CD14-positive monocyte (primary cell): ENCODE measurements around the gene VWA7. TPM values are rescaled to one million over a fixed set of nuclear protein-coding genes. Genes with fewer than 3 reads are reported as not detected.
A peak's percentile ranks its signal among the peaks of the same experiment; 100 is the strongest.

Experiments used
- DNase-seq, 3 donors: peaks; one replicate each; pipeline ENCODE4 v3.0.0-alpha.2; 2011 to 2022
- H2AFZ ChIP-seq: 2 replicates; pipeline ENCODE4 v1.6.0; 2012; ENCODE audit warnings: mild to moderate bottlenecking, low read depth, low read length, inconsistent platforms; ENCODE audit not compliant: insufficient read depth, poor library complexity, severe bottlenecking
- H3K27ac ChIP-seq, 2 donors: 1 replicate in 1 of 2; 2 replicates in 1 of 2; pipeline ENCODE4 v1.5.1; 2012 to 2013; ENCODE audit warnings: low read length in 2 of 2, control low read depth in 1 of 2, inconsistent platforms in 1 of 2, low read depth in 1 of 2, mild to moderate bottlenecking in 1 of 2
- H3K27me3 ChIP-seq, 2 donors: one replicate each; pipeline versions ENCODE4 v1.6.0 to v1.6.1; 2011 to 2013; ENCODE audit warnings: low read length in 2 of 2; ENCODE audit not compliant: control insufficient read depth in 2 of 2, insufficient read depth in 2 of 2
- H3K36me3 ChIP-seq, 2 donors: replicated peaks in 1 of 2; 1 replicate in 1 of 2; 2 replicates in 1 of 2; pipeline versions ENCODE4 v1.5.1 to v1.6.1; 2012 to 2013; ENCODE audit warnings: low read length in 2 of 2, control low read depth in 1 of 2, inconsistent platforms in 1 of 2, mild to moderate bottlenecking in 1 of 2; ENCODE audit not compliant: insufficient read depth in 2 of 2, control insufficient read depth in 1 of 2
- H3K4me1 ChIP-seq, 2 donors: 1 replicate in 1 of 2; 2 replicates in 1 of 2; pipeline versions ENCODE4 v1.5.1 to v1.6.1; 2012 to 2013; ENCODE audit warnings: low read length in 2 of 2, control low read depth in 1 of 2, inconsistent platforms in 1 of 2, mild to moderate bottlenecking in 1 of 2, moderate library complexity in 1 of 2; ENCODE audit not compliant: insufficient read depth in 2 of 2, control insufficient read depth in 1 of 2
- H3K4me2 ChIP-seq: replicated peaks from 2 replicates; pipeline ENCODE3; 2012; ENCODE audit warnings: low read length, moderate library complexity, mild to moderate bottlenecking; ENCODE audit not compliant: poor library complexity, severe bottlenecking; ENCODE audit errors: extremely low read depth
- H3K4me3 ChIP-seq, 3 experiments: fragments of 200-600 bp in 1 of 3; sonication (generic) in 1 of 3; replicated peaks in 1 of 3; 1 replicate in 2 of 3; 2 replicates in 1 of 3; pipeline ENCODE4 v1.5.1; 2011 to 2013; ENCODE audit warnings: low read length in 3 of 3, mild to moderate bottlenecking in 3 of 3, control low read depth in 2 of 3, low read depth in 2 of 3, inconsistent platforms in 1 of 3, moderate library complexity in 1 of 3
- H3K79me2 ChIP-seq: 2 replicates; pipeline ENCODE4 v1.6.0; 2012; ENCODE audit warnings: mild to moderate bottlenecking, control low read depth, inconsistent platforms, low read length, moderate library complexity; ENCODE audit not compliant: insufficient read depth
- H3K9ac ChIP-seq: 2 replicates; pipeline ENCODE4 v1.6.0; 2017; ENCODE audit warnings: low read length, mild to moderate bottlenecking; ENCODE audit not compliant: insufficient read depth, poor library complexity, severe bottlenecking
- H3K9me3 ChIP-seq, 2 donors: replicated peaks in 1 of 2; 1 replicate in 1 of 2; 2 replicates in 1 of 2; pipeline versions ENCODE4 v1.5.1 to v1.6.1; 2012 to 2013; ENCODE audit warnings: low read length in 2 of 2, control low read depth in 1 of 2; ENCODE audit not compliant: control insufficient read depth in 1 of 2, insufficient read depth in 1 of 2
- H4K20me1 ChIP-seq: 2 replicates; pipeline ENCODE4 v1.6.0; 2012; ENCODE audit warnings: mild to moderate bottlenecking, low read length, control low read depth, moderate library complexity; ENCODE audit not compliant: insufficient read depth
- H3K27ac Mint-ChIP-seq, 7 donors: one replicate each; pipeline ENCODE4 v1.8.0; 2020; ENCODE audit warnings: mild to moderate bottlenecking in 7 of 7, mixed read lengths in 7 of 7, moderate library complexity in 6 of 7, inconsistent platforms in 2 of 7
- H3K27me3 Mint-ChIP-seq, 3 donors: one replicate each; pipeline ENCODE4 v1.8.0; 2021 to 2022; ENCODE audit warnings: low read depth in 3 of 3, mild to moderate bottlenecking in 3 of 3, mixed read lengths in 3 of 3, moderate library complexity in 3 of 3, inconsistent platforms in 1 of 3
- H3K36me3 Mint-ChIP-seq, 2 donors: one replicate each; pipeline ENCODE4 v1.8.0; 2020; ENCODE audit warnings: mixed read lengths in 2 of 2, inconsistent platforms in 1 of 2, mild to moderate bottlenecking in 1 of 2
- H3K4me1 Mint-ChIP-seq: one replicate; pipeline ENCODE4 v1.8.0; 2020; ENCODE audit warnings: mild to moderate bottlenecking, mixed read lengths
- H3K4me3 Mint-ChIP-seq, 2 donors: one replicate each; pipeline ENCODE4 v1.8.0; 2020; ENCODE audit warnings: mild to moderate bottlenecking in 2 of 2, mixed read lengths in 2 of 2, moderate library complexity in 1 of 2
- H3K9me3 Mint-ChIP-seq, 7 donors: one replicate each; pipeline ENCODE4 v1.8.0; 2020 to 2022; ENCODE audit warnings: mixed read lengths in 7 of 7, mild to moderate bottlenecking in 6 of 7, moderate library complexity in 6 of 7, inconsistent platforms in 2 of 7
- CTCF ChIP-seq: fragments of 200-600 bp; IDR thresholded peaks from one replicate; pipeline ENCODE4 v1.8.0; 2022; ENCODE audit warnings: antibody characterized with exemption, mild to moderate bottlenecking
- WGBS: methylation state at CpG from one replicate; pipeline ENCODE4 v1.1.5; 2013; ENCODE audit warnings: missing lambda C conversion rate; ENCODE audit not compliant: insufficient coverage; 5-methylcytosine and 5-hydroxymethylcytosine counted together
- intact Hi-C, 2 donors: fragments of 100-400 bp; cut with micrococcal nuclease; formaldehyde crosslinking; loops; one replicate each; pipeline versions ENCODE4 v1.15.0 to v1.15.1; 2023
- polyA plus RNA-seq, 3 donors: library from polyadenylated mRNA; depleted of rRNA in 1 of 3; unstranded in 2 of 3; stranded (reverse) in 1 of 3; fragments of 300-500 nt in 2 of 3; fragments of >200 nt in 1 of 3; fragmentation: Illumina TruSeq in 2 of 3; gene quantifications; 1 replicate in 2 of 3; 2 replicates in 1 of 3; pipeline ENCODE4 v1.2.3, GENCODE V29; 2012 to 2021

The VWA7 gene
- polyA plus RNA-seq, 3 donors, result 0.57 TPM; not detected in 2

GRCh38 chr6:31741815-31742214 is 35.3 kb downstream of the VWA7 start:
- Histone ChIP-seq H3K36me3 (peaks cover 0 to 10% of the 10 kb centered on the region in 2 donors), H3K27me3 (no peaks in the 10 kb centered on the region), H4K20me1 (no peaks in the 10 kb centered on the region), H3K4me2 (no peak overlapping the region), H3K4me3 (no peak overlapping the region), H3K27ac (no peak overlapping the region), H3K79me2 (peaks cover 25% of the 10 kb centered on the region), H2AFZ (no peak overlapping the region), H3K9ac (no peak overlapping the region), H3K9me3 (no peaks in the 10 kb centered on the region), H3K4me1 (peaks cover 38 to 48% of the 10 kb centered on the region in 2 donors)
- H3K9me3 Mint-ChIP-seq, result no peaks in the 10 kb centered on the region
- no peak for TF ChIP-seq CTCF
- peaks cover 9 to 22% of the 10 kb centered on the region in 2 donors for H3K36me3 Mint-ChIP-seq
- peak overlapping the region in 4 of 7 donors; percentile 8 to 55 (median 20) for H3K27ac Mint-ChIP-seq
- H3K4me1 Mint-ChIP-seq, result peaks cover 47% of the 10 kb centered on the region
- intact Hi-C loops, result no loop called here
- peaks cover 0 to 2% (median 0%) of the 10 kb centered on the region in 3 donors for H3K27me3 Mint-ChIP-seq
- H3K4me3 Mint-ChIP-seq, result peak overlapping the region in 1 of 2 donors; percentile 39
- no peak for DNase-seq
- 100% methylated on average over 1 of the region's 2 CpGs for WGBS

- Histone ChIP-seq H3K27me3 (no peaks in the 10 kb centered on the region), H3K36me3 (peaks cover 0 to 10% of the 10 kb centered on the region in 2 donors), H3K9me3 (no peaks in the 10 kb centered on the region), H3K9ac (peak overlapping the region; percentile 66), H3K27ac (peak overlapping the region; percentile 49 to 99), H3K79me2 (peaks cover 37% of the 10 kb centered on the region), H3K4me2 (peak overlapping the region; percentile 94), H2AFZ (peak overlapping the region; percentile 84), H3K4me3 (peak overlapping the region; percentile 58 to 90 (median 71)), H4K20me1 (no peaks in the 10 kb centered on the region), H3K4me1 (peaks cover 42 to 54% of the 10 kb centered on the region in 2 donors)
- intact Hi-C loops, result no loop called here
- DNase-seq, result peak; percentile 44 to 61 (median 59)
- peaks cover 5 to 22% of the 10 kb centered on the region in 2 donors for H3K36me3 Mint-ChIP-seq
- H3K4me1 Mint-ChIP-seq, result peaks cover 50% of the 10 kb centered on the region
- no peak for TF ChIP-seq CTCF
- H3K4me3 Mint-ChIP-seq, result peak overlapping the region; percentile 92 to 98
- 8% methylated on average over 24 of the region's 29 CpGs for WGBS
- H3K27ac Mint-ChIP-seq, result peak overlapping the region; percentile 92 to 100 (median 99)
- H3K27me3 Mint-ChIP-seq, result peaks cover 0 to 2% (median 1%) of the 10 kb centered on the region in 3 donors
- peaks cover 0 to under 1% (median 0%) of the 10 kb centered on the region in 7 donors for H3K9me3 Mint-ChIP-seq
These were observed 36.5 kb downstream of the VWA7 start for GRCh38 chr6:31740397-31741223.
